HFFc6 (cell line): ENCODE results near the gene AKT3. TPM values are rescaled to one million over a fixed set of nuclear protein-coding genes. Genes with fewer than 3 reads are reported as not detected.

Experiments
- DNase-seq: peaks from one replicate; pipeline ENCODE4 v3.0.0-alpha.2; 2018
- H3K27ac Mint-ChIP-seq: 2 replicates; pipeline ENCODE4 v1.8.0; 2020; ENCODE audit warnings: mild to moderate bottlenecking, mixed read lengths
- H3K27me3 Mint-ChIP-seq: 2 replicates; pipeline ENCODE4 v1.8.0; 2021; ENCODE audit warnings: mild to moderate bottlenecking, moderate library complexity, mixed read lengths; ENCODE audit not compliant: insufficient read depth
- H3K36me3 Mint-ChIP-seq: 2 replicates; pipeline ENCODE4 v1.8.0; 2021; ENCODE audit warnings: low read depth, mixed read lengths
- H3K4me1 Mint-ChIP-seq: 2 replicates; pipeline ENCODE4 v1.8.0; 2020; ENCODE audit warnings: low read depth, mixed read lengths
- H3K4me3 Mint-ChIP-seq: 2 replicates; pipeline ENCODE4 v1.8.0; 2020; ENCODE audit warnings: mild to moderate bottlenecking, moderate library complexity, mixed read lengths
- H3K9me3 Mint-ChIP-seq: 2 replicates; pipeline ENCODE4 v1.8.0; 2020; ENCODE audit warnings: mild to moderate bottlenecking, mixed read lengths
- CTCF ChIP-seq: fragments of 200-600 bp; sonication (generic); IDR thresholded peaks from 2 replicates; pipeline ENCODE4 v1.5.0; 2021; ENCODE audit warnings: antibody characterized with exemption, mild to moderate bottlenecking
- total RNA-seq, 6 experiments: library from RNA; stranded (reverse); fragmentation: NEBNext Ultra II Directional; extraction: Animal tissue kit (Norgen Biotek cat#: 25700); gene quantifications; 2 replicates in 1 of 6; 3 replicates in 5 of 6; pipeline ENCODE4 v1.2.3, GENCODE V29; 2021

AKT3 gene
- total RNA-seq, 6 experiments from 2014 or later, result 66.8 to 85.4 (median 75.1) TPM

GRCh38 chr1:243732637-243733036 is 117.4 kb downstream of the AKT3 start:
- DNase-seq, result no peak
- peaks cover 12% of the 10 kb centered on the region for H3K36me3 Mint-ChIP-seq
- H3K9me3 Mint-ChIP-seq, result no peaks in the 10 kb centered on the region
- no peak overlapping the region for H3K27ac Mint-ChIP-seq
- peaks cover 44% of the 10 kb centered on the region for H3K4me1 Mint-ChIP-seq
- no peaks in the 10 kb centered on the region; the same call in 1 of the 2 replicates for H3K27me3 Mint-ChIP-seq
- H3K4me3 Mint-ChIP-seq, result no peak overlapping the region
- no peak for TF ChIP-seq CTCF

GRCh38 chr1:243731974-243732625 is 117.9 kb downstream of the AKT3 start:
- peaks cover 42% of the 10 kb centered on the region for H3K4me1 Mint-ChIP-seq
- no peak overlapping the region for H3K27ac Mint-ChIP-seq
- no peak for TF ChIP-seq CTCF
- H3K27me3 Mint-ChIP-seq, result no peaks in the 10 kb centered on the region; the same call in 1 of the 2 replicates
- no peaks in the 10 kb centered on the region for H3K9me3 Mint-ChIP-seq
- H3K36me3 Mint-ChIP-seq, result peaks cover 11% of the 10 kb centered on the region
- H3K4me3 Mint-ChIP-seq, result no peak overlapping the region
- DNase-seq, result no peak

DNA sequence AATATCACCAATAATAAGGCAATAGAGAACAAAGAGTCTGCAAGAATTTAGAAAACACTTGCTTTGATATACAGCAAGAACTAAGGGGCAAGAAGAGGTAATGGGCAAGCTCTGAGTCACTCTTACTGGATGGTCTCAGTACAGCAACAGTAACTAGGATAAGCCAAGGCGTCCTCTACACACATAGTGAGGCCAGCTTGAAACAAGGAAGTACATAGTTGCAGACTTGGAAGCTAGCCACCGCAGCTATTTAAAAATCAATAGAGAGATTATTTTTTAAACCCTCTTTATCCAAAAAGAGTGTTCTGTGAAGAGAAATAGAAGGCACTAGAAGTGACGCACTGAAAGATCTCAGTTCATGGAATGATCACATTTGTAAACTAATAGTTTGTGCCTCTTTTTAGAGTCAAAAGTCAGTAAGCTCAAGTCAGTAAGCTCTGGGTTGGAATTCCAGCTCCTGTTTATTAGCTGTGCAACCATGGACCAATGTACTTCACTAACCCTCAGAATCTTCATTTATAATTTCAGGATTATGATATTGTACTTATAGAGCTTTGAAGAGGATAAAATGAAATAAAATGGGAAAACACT is 118.6 kb downstream of the AKT3 start:
- Mint-ChIP-seq H3K4me3 (no peak overlapping the region), H3K27ac (no peak overlapping the region), H3K36me3 (peaks cover 15% of the 10 kb centered on the region), H3K9me3 (no peaks in the 10 kb centered on the region), H3K27me3 (no peaks in the 10 kb centered on the region; the same call in 1 of the 2 replicates), H3K4me1 (peaks cover 43% of the 10 kb centered on the region)
- no peak for DNase-seq
- no peak for TF ChIP-seq CTCF

- Mint-ChIP-seq H3K4me1 (peaks cover 44% of the 10 kb centered on the region), H3K9me3 (no peaks in the 10 kb centered on the region), H3K4me3 (no peak overlapping the region), H3K27ac (no peak overlapping the region), H3K27me3 (no peaks in the 10 kb centered on the region; the same call in 1 of the 2 replicates), H3K36me3 (peaks cover 15% of the 10 kb centered on the region)
- no peak for TF ChIP-seq CTCF
- no peak for DNase-seq
These were observed 119.4 kb downstream of the AKT3 start for GRCh38 chr1:243730487-243731150.

DNA sequence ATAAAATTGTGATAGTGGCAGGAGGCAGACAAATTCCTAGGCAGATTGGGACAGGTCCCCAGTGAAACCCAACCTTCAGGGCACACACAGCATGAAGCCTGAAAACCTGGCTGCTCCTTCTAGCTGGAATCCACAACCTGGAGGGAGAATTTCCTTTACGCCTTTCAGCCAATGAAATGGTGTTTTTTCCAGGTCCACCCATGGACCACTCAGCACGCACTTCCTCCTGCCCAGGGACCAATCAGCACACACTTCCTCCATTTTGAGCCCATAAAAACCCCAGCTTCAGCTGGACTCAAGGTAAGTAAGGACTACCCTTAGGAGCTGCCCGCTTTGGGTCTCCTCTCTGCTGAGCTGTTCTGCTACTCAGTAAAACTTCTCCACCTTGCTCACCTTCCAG is 120.1 kb downstream of the AKT3 start:
- no peak for TF ChIP-seq CTCF
- Mint-ChIP-seq H3K4me1 (peaks cover 44% of the 10 kb centered on the region), H3K27ac (no peak overlapping the region)

More for the DNA sequence above, 120.1 kb downstream of the AKT3 start:
- Mint-ChIP-seq H3K9me3 (no peaks in the 10 kb centered on the region), H3K4me3 (no peak overlapping the region), H3K27me3 (no peaks in the 10 kb centered on the region; the same call in 1 of the 2 replicates), H3K36me3 (peaks cover 15% of the 10 kb centered on the region)
- DNase-seq, result no peak
